Measurements from ENCODE around the gene RSPRY1.

The RSPRY1 gene

GRCh38 chr16:57166451-57166850 is 19.7 kb upstream of the RSPRY1 start:
- TF ChIP-seq GATA3 (IDR thresholded peaks at IDR 0.05; ENCODE audit: low read depth, low read length) = no peak
- no peak for TF ChIP-seq GATA2 (IDR thresholded peaks at IDR 0.05; ENCODE audit: low read depth, low read length)

GRCh38 chr16:57166951-57167350 is 19.2 kb upstream of the RSPRY1 start:
- TF ChIP-seq GATA2 (IDR thresholded peaks at IDR 0.05; ENCODE audit: low read depth, low read length) = no peak
- no peak for TF ChIP-seq GATA3 (IDR thresholded peaks at IDR 0.05; ENCODE audit: low read depth, low read length)

DNA sequence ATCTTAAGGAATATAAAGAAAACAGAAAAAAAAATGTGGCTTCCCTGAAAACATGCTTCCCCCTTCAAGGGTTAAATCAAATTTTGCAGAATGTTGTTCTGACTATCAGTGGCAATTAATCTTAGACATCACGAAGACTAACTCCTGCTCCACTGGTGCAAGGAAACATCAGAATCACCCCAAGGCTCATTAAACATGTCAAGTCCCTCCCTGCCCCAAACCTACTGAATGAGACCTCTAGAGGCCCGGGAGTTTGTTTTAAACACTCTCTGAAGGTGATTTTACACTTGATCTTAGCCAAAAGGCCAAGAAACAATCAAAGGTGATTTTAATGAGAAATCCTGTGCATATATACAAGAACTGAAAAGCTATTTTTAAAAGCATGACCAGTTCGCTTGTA is 18.6 kb upstream of the RSPRY1 start:
- no peak for TF ChIP-seq GATA2 (IDR thresholded peaks at IDR 0.05; ENCODE audit: low read depth, low read length)

- TF ChIP-seq GATA2 (IDR thresholded peaks at IDR 0.05; ENCODE audit: low read depth, low read length) (no peak), GATA3 (IDR thresholded peaks at IDR 0.05; ENCODE audit: low read depth, low read length) (no peak)
Observed at GRCh38 chr16:57167953-57168352, 18.2 kb upstream of the RSPRY1 start.

DNA sequence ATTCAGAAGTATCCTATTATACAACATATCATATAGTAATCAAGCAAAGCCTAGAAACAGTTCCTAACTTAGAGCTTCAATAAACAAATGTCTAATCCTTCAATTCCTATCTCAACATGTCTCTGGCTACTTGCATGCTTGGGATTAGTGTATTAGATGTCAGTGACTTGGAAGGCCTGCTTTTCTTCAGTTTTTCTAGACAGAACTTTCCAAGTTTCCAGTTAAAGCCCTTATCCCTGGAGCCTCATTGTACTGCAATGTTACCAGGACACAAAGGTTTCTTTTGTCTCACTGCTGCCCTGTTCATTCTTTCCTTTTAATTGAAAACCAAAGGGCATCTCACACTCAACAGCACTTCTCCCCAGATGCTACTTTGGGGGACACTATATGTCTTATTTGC is 16.8 kb upstream of the RSPRY1 start:
- no peak for TF ChIP-seq GATA3 (IDR thresholded peaks at IDR 0.05; ENCODE audit: low read depth, low read length)
- no peak for TF ChIP-seq GATA2 (IDR thresholded peaks at IDR 0.05; ENCODE audit: low read depth, low read length)

DNA sequence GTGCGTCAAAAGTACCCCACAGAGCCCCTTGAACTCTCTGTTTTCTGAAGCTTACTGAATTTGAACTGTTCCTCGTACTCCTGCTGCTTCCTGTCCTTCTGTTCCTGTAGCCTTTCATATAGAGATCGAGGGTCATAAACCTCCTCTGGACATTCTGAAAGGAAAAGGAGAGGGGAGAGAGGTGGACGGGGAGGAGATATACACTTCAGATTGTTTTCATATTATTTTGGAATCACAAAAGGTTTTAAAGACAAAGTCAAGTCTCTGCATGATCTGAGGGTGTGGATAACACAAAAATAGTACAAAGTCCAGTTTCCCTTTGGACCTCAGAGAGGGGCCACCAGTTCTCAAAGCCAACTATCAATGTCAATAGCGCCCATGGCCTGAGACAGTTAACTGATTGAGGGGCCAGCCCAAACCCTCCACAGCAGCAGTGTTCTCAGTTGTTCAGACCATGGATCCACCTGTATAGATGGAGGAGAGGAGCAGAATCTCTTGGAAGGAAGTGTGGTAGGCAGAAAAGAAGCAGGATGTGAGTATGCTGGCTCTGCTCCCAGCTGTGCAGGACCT is 13.3 kb upstream of the RSPRY1 start:
- TF ChIP-seq GATA2 (IDR thresholded peaks at IDR 0.05; ENCODE audit: low read depth, low read length) = no peak
- no peak for TF ChIP-seq GATA3 (IDR thresholded peaks at IDR 0.05; ENCODE audit: low read depth, low read length)

DNA sequence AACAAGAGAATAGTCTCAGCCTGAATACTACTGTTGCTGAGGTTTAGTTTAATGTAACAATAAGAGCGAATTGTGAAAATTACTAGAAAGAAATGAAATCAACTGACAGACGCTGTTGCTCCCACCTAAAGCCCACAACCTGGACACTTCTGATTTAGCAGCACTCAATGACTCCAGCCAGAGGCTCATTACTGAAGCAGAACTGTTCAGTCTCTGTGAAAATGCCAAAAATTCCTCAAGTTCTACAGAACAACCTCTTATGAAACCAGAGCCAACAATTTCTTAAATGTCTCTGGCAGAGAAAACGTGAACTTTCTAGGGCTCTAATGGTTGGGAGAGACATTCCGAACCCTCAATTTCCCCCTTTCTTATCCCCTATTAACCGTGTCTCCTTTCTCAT is 10.2 kb upstream of the RSPRY1 start:
- no peak for TF ChIP-seq GATA2 (IDR thresholded peaks at IDR 0.05; ENCODE audit: low read depth, low read length)
- TF ChIP-seq GATA3 (IDR thresholded peaks at IDR 0.05; ENCODE audit: low read depth, low read length) = no peak

GRCh38 chr16:57178196-57178595 is 7.9 kb upstream of the RSPRY1 start:
- TF ChIP-seq GATA3 (IDR thresholded peaks at IDR 0.05; ENCODE audit: low read depth, low read length) = no peak

DNA sequence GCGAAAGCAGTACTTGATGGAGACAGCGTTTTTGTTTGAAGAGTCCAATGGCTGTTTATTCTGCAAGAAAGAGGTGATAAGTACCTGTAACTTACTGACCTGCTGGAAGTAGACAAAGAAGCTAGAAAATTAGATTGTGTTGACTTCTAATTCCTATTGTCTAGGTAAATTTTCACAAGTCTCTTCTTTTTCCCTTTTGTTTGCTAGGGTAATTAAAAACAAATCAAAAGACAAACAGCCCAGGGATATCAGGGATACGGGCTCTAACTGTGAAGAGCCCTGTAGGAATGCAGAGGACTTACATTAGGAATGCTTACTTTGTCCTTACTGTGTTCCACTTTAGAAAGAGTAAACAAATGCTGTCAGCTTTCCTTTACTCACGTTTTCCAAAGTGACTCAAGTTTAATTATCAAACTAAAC is 7.3 kb upstream of the RSPRY1 start:
- TF ChIP-seq GATA2 (IDR thresholded peaks at IDR 0.05; ENCODE audit: low read depth, low read length) = no peak
- no peak for TF ChIP-seq GATA3 (IDR thresholded peaks at IDR 0.05; ENCODE audit: low read depth, low read length)

GRCh38 chr16:57179215-57179828 is 6.8 kb upstream of the RSPRY1 start:
- TF ChIP-seq GATA2 (IDR thresholded peaks at IDR 0.05; ENCODE audit: low read depth, low read length) = no peak

DNA sequence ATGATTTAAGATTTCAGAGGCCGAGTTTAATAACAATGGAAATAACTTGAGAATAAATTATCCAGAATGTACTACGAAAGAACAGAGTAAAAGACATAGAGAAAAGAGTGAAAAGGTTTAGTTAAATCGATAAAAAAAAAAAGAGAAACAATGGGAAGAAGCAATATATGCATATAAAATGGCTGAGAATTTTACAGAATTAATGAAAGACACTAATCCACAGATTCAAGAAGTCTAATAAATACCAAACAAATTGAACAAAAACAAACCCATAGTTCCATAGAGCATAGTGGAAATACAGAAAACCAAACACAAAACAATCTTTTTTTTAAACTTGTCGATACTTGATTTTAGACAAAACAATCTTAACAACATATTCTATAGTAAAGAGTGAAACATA is 2.0 kb upstream of the RSPRY1 start:
- no peak for TF ChIP-seq GATA3 (IDR thresholded peaks at IDR 0.05; ENCODE audit: low read depth, low read length)
- TF ChIP-seq GATA2 (IDR thresholded peaks at IDR 0.05; ENCODE audit: low read depth, low read length) = no peak

DNA sequence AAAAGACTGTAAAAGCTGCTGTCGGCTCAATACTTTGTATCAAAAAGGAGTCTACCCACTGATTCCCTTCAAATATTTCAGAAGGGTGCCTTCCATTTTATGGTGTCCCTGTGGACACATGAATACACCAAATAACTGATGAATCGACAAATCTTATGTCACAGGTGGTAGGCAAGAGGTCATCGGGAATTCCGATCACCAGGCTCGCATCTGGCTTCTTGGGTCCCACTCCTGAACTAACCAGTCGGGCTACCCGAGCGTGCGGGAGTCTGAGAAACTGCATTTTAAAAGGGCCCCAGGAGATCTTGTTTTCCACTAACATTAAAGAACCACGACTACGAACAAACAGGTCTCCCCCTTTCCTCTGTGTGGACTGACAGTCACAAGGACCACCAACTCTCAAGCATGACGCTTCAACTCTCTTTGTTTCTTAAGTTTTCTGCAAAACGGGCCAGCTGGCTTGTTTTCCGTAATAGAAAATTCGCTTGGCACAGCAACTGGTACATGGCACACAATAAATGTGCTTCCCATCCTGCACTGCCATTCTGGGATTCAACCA is 1.2 kb upstream of the RSPRY1 start:
- no peak for TF ChIP-seq GATA2 (IDR thresholded peaks at IDR 0.05; ENCODE audit: low read depth, low read length)
- no peak for TF ChIP-seq GATA3 (IDR thresholded peaks at IDR 0.05; ENCODE audit: low read depth, low read length)

DNA sequence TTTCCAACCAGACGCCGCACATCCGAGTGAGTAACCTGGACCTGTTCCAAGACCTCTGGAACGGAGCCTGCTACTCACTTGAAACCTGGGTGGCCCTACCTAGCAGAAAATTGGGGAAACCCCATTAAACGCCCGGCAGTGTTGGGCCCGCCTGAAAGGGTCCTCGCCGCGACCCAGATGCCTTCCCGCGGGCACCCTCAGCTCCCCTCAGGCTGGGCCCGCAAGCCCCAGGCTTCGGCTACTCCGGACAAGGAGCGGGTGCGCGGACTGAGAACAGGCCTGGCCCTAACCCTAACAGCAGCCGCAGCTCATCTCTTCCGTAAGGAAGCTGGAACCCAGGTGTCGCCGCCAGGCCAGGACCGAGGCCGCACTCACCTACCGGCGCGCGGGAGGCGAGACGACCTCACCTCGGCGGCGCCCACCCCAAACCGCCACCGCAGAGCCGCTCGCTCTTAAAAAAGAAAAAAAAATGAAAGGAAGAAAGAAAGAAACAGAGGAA is 634 bp upstream of the RSPRY1 start:
- TF ChIP-seq GATA3 (IDR thresholded peaks at IDR 0.05; ENCODE audit: low read depth, low read length) (no peak), GATA2 (IDR thresholded peaks at IDR 0.05; ENCODE audit: low read depth, low read length) (no peak)

DNA sequence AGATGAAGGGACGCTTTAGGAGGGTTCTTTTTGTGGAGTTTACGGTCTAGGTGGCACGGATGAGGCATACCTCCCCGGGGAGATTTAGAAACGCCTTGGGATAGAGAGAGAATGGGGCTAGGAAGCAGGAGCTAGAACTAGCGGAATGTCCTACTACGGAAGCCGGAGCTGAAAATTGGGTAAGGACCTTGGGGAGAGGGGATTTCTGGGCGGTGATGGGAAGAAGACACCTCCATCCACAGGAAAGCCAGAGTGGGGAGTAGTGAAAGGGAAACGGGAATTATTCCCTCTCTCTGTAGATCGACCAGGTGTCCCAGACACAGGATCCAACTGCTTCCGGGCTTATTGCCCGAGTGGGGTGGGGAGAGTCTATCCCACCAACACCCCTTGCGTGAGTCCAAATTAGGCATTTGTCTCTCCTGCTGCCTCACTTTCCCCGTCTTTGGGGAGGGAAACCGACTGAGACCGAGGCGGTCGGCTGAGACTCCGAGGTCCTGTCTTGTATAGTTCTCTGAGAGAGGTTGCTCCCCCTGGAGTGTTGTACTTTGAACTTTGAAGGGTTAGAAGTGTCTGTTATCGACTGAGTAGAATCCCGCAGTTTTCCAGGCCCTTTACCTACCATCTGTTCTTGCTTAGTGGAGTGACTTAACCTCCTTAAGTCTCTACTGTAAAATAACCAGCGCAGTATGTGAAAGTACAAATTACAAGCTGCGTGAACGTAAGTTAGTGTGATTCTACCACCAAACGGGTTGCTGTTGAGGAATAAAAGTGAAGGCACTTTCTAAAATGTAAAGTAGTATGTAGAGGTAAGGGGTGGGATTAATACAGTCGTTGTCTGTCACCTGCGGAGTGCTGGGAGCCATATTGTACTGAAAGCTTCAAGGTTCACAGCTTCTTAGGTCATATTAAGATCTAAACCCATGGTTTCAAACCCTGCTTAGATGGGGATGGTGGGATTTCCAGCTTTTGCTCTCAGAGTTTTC is 1.0 kb downstream of the RSPRY1 start:
- no peak for TF ChIP-seq GATA2 (IDR thresholded peaks at IDR 0.05; ENCODE audit: low read depth, low read length)
- TF ChIP-seq GATA3 (IDR thresholded peaks at IDR 0.05; ENCODE audit: low read depth, low read length) = no peak

DNA sequence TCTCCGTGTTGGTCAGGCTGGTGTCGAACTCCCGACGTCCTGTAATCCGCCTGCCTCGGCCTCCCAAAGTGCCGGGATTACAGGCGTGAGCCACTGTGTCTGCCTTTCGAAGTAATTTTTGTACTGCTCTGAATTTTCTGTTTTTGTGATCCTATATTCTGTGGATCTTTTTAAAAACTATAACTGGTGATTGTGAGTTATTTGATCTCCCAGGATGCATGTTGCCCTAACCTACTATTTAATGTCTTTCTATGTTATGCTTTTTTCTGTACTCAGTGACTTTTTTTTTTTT is 2.5 kb downstream of the RSPRY1 start:
- TF ChIP-seq GATA2 (IDR thresholded peaks at IDR 0.05; ENCODE audit: low read depth, low read length) = no peak
- TF ChIP-seq GATA3 (IDR thresholded peaks at IDR 0.05; ENCODE audit: low read depth, low read length) = no peak
